CD4-positive, alpha-beta T cell treated with Interleukin-17A for 1 hour (primary cell): Measurements from ENCODE around the gene EP400.
"Not testable (repeated sequence)": the region's sequence is repeated elsewhere in the genome, so short reads cannot be mapped to it uniquely, and the experiment has no call there.

Source experiments
- DNase-seq: peaks from one replicate; pipeline ENCODE4 v3.0.0-alpha.2; 2020

The EP400 gene

GRCh38 chr12:132071830-132072384 lies 122.2 kb downstream of the EP400 start:
- DNase-seq, result no peak

- no peak for DNase-seq
Observed at GRCh38 chr12:132074216-132074615, 124.5 kb downstream of the EP400 start.

DNA sequence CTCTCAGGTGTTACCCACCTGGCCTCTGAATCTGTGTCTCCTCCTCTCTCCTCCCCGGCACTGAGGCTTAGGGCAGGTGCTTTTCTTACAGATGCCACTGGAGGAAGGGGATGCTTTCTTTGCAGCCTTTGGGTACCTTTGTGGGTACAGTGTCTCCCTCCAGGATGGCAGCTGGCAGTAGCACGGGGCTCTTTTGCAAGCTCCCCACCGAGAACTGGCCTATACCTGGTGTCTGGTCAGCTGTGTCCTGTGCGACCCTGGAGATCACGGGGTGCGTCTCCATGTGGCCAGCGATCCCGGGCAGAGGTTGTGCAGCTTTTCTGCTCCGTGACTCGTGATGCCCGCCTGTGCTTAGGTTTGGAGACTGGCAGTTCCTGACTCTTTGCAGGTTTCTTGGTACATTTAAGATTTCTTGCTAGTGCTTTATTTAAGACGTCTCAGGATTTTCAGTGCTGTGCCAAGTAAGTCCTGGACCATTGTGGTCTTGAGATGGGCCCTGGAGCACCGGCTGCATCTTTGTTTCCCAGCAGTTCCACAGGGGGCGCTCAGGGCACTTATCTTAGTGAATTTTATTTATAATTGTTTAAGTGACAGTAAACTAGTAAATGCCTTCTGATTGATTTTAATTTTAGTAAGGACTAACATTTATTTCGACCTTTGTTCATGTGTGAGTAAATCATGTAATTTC lies 125.4 kb downstream of the EP400 start:
- no peak for DNase-seq

- DNase-seq, result no peak
Observed at GRCh38 chr12:132075714-132076553, 126.2 kb downstream of the EP400 start.

DNA sequence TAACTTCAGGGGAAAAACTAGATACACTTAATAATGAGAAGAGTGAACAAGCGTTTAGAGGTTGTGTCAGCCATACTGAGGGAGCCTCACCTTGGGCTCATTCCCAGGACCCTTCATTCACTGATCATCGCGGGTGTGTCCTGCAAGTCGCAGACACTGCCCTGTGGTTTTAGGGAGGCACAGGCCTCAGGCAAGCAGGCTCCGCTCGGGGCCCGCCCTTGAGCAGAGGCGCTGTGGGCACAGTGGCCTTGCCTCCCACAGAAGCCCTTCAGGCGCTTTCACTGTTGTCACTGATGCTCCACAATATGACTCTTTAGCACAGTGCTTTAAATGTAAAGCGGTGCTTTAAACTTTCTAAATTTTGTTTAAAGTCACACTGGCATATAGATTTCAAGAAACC lies 127.0 kb downstream of the EP400 start:
- DNase-seq, result no peak

DNA sequence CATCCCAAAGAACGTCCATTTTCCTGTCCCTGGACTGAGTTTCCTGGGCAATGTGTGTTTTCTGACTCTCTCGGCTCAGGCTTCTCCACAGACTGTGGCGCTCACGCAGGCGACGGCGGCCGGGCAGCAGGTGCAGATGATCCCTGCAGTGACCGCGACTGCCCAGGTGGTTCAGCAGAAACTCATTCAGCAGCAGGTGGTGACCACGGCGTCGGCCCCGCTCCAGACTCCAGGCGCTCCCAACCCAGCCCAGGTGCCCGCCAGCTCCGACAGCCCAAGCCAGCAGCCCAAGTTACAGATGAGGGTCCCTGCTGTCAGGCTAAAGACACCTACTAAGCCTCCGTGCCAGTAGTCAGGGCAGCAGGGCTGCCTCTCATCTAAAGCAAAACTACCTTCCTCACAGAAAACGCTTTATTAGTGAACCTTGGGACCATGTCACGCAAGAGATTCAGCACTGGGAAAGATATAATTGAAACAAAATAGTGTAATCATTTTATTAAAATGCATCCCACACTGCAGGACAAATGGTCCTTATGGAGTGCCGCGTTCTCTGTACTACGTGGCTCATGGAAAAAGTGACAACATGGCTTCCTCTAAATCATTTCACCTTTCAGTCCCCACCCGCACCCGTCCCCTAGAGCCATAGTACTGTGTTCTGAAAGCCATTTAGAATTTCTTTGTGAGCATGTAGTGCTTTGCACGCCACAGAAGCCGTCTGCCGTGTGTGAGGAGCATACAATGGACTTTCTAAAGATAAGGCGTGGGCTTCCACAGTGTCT lies 127.8 kb downstream of the EP400 start:
- DNase-seq, result no peak

GRCh38 chr12:132078190-132078589 lies 128.4 kb downstream of the EP400 start:
- DNase-seq, result no peak

- no peak for DNase-seq
Observed at GRCh38 chr12:132079200-132079599, 129.5 kb downstream of the EP400 start.

DNA sequence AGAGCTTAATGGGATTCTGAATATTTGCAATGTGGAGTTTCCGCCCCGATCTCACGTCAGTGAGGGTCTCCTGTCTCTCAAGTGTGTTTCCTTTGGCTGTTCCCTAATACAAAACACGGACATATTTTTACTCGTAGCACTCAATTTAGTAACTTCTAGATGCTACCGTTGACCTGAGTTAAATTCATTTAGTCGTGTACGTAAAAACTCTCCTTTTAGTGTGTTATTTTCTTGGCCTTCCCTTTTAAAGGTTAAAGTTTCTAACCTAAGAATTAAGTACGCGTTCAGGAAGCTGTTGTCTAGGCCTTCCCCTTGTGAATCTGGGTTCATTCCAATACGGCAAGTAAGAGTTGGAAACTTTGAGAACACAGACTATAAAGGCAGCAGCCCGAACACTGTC lies 130.0 kb downstream of the EP400 start:
- no peak for DNase-seq

DNA sequence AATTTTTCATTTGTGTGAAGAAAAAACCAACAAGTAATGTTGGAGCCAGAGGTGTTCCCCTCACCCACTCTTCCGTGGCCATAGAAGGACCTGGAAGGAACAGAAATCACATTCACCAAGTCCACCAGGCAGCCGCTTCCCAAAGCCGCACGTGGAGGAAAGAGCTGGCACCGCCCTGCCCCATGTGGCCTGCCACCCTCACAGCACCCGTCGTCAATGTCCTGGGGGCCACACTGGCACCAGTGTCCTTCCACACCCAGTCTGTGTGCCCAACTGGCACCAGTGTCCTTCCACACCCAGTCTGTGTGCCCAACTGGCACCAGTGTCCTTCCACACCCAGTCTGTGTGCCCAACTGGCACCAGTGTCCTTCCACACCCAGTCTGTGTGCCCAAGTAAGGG lies 130.8 kb downstream of the EP400 start:
- DNase-seq, result not testable (repeated sequence)

DNA sequence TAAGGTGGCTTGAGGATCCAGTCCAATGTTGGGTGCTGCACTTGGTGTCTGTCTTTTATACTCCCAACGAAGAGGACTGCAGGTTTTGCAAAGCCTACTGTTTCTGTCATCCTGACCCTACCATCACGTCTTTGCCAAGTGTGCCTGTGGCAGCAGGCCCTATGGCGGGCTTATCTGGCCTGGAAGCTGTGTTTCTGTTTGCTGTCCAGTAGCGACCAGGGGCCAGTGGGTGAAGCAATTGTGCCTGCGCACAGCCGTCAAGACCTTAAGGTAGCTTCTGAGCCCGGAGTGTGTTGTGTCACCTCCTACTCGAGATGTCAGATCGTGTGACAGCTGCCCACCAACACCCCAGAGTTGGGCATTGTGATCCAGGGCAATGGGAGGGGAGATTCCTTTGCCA lies 131.7 kb downstream of the EP400 start:
- no peak for DNase-seq

GRCh38 chr12:132083614-132083940 lies 133.8 kb downstream of the EP400 start:
- DNase-seq, result no peak

DNA sequence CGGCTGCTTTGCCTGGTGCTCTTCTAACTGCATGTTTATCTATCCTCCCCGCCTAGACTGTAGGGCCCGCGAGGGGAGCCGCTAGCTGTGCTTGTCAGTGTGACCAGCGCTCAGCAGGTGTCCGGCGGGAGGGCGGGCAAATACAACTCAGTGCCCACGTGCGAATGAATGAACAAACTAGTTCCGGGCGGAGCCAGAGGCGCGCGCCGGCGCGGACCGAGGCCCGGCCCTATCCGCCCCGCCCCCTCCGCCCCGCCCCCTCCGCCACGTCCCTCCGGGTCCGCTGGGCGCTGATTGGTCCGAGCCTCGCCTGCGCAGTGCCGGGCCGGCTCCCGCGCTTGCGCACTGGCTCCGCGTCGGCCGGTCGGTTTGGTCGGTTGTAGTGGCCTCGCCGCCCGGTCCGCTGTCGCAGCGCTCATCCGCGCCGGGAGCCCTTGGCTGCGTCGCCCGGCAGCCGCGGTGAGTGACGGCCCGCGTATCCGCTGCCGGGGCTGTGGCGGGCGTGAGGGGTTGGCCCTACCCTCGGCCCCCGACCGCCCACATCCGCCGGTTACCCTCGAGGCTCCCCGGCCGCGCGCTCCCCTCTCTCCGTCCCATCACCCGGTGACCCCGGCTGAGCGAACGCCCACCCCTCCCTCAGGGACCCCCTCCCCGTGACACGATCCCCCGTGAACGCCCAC lies 134.3 kb downstream of the EP400 start:
- peak; percentile 92 for DNase-seq

DNA sequence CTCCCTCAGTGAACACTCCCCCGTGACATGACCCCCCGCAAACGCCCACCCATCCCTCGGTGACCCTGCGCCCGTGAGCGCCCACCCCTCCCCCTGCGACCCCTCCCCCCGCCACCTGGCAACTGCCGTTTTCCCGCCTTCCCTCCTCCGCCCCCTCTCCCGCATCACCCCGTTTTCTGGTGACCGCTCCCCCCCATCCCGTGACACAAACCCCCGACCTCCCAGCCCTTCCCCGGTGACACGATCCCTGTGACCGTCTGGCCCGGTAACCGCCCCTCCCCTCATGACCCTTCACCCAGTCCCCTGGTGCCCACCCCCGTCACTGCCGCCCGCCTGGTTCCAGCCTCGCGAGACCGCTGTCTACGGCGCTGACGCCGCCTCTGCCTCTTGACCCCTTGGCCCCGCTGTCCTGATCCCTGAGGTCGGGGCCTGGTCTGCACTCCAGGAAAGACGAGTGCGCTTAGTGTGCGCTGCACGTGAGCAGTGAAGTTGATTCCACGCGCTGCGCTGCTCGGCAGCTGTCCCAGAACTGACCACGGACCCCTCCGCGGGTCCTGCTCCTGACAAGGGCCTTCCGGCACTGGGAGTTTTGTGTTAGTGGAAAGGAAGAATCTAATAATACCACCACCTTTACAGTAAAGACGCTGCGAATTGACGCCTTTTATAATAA lies 135.0 kb downstream of the EP400 start:
- peak; percentile 65 for DNase-seq

GRCh38 chr12:132085291-132085635 lies 135.5 kb downstream of the EP400 start:
- peak; percentile 16 for DNase-seq

DNA sequence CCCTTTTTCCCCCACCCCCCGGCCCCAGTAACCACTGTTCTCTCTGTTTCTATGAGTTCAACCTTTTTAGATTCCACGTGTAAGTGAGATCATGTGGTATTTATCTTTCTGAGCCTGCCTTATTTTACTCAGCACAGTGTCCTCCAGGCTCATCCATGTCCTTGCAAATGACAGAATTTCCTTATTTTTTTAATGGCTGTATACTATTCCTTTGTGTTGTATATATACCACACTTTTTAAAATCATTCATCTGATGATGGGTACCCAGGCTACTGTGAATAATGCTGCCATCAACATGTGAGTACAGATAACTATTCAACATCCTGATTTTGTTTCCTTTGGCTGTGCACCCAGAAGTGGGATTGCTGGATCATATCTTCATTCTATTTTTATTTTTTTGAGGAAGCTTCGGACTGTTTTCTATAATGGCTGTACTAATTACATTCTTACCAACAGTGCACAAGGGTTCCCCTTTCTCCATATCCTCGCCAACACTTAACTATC lies 139.7 kb downstream of the EP400 start:
- DNase-seq, result no peak

DNA sequence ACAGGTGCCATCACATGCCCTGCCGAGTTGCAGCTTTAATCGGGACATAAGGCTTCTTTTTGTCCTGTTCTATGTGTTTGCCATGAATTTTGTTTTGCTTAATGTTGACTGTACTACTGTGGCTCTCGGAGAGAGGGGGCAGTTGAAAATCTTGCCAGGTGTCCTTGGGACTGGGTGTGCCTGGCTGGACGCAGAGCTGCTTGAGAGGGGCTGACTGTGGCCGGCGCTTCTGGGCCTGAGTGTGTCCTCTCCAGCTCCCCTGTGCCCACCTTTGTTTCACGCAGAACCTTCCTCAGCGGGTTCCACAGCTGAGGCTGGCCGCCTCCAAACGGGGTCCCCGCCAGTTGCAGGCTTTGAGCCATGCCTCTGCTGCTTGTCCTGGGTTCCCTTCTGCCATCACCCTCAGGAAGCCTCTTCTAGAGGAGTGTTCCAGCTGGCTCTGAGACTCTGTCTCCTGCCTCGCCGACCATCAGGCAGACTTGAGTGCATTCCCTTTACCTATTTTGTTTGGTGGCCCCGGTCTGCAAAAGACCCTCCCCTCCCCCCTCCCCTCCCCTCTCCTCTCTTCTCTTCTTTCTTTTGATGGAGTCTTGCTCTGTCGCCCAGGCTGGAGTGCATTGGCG lies 144.6 kb downstream of the EP400 start:
- DNase-seq, result no peak

DNA sequence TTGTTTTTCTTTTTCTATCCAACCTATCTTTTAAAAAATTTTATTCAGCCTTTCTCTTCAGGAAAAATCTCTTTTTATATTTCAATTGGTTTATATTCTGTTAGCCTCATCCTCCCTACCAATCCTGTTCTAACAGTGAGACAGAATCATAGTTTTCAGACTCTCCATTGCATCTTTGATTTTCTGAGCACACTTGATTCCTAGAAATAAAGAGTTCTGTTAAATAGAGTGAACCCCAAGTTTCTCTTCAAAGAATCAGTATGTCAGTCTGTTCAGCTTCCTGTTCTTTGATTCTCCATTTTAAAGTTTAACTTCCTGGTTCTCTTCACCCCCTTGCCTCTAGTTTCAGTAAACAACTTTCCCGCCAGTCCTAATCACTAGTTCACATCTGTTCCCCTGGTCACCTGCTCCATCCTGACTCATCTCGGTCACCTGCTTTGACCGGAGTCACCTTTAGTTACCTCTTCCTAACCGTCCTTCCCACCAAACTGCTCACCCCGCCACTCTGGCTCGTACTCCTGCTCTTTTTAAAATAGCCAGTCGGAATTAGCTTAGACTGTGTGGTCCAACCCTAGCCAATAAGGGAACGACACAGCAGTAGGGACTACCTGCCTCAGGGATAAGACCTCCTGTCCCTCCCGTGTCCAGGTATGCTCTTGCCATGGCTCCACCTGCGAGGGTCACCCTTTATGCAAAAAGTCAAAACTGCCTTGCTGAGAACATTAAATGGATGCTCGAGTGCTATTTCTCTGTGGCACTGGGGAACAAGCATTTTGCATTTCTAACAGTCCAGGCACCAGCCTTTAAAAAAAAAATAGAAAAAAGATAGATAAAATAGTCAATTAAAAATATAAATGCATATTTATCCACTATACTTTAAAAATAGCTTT lies 146.0 kb downstream of the EP400 start:
- DNase-seq, result no peak

GRCh38 chr12:132099739-132100138 lies 150.0 kb downstream of the EP400 start:
- no peak for DNase-seq

DNA sequence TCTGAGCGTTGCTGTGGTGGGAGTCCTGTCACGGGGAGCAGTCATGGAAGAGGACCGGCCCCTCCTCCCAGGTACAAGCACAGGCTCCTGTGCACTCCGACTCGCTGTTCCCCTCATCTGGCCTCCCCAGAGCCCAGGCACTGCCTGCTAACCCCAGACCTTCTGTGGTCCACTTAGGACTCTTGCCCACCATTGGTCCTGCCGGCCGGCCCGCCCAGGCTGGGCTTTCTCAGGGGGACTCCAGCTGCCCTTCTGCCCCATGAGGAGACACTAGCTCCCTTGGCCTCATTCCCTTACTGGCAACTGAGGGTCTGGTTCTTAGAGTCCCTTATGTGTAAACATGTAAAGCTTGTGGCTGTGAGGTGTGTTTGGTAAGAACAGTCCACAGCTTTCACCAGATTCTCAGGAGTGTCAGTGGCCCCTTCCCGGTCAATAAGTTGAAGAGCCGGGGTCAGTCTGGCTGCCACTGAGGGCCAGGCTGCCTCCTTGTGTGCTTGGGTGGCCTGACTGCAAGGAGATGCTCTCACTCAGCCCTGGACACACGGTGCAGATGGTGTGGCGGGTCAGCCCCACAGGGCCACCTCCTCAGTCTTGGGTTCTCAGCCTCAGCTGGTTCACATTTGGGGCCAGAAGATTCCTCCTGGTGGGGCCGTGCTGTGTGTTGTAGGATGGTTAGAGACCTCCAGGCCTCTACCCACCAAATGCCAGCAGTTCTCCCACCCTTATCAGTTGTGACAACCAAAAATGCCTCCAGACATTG lies 150.7 kb downstream of the EP400 start:
- no peak for DNase-seq
